ENCODE data around the gene KCNH1.

The KCNH1 gene

GRCh38 chr1:210853276-210853675 lies 280.7 kb downstream of the KCNH1 start:
- DNase-seq = no peak

DNA sequence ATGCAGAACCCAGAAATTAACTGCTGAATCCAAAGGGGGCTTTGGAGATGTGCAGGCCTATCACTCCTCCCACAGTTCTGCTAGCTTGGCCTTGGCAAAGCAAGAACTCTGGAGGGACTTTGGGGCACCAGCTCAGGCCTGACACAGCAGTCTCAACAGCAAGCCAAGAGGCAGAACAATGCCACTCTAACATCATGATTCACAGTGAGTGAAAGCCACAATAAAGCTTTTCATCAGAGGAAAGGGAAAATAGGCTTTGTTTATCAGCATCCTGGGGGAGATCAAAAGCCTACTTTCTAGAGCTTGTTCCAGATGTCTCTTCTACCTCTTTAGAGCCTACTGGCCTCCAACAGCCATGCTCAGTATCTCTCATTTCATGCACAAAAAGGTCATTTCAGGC lies 283.4 kb downstream of the KCNH1 start:
- DNase-seq = no peak

DNA sequence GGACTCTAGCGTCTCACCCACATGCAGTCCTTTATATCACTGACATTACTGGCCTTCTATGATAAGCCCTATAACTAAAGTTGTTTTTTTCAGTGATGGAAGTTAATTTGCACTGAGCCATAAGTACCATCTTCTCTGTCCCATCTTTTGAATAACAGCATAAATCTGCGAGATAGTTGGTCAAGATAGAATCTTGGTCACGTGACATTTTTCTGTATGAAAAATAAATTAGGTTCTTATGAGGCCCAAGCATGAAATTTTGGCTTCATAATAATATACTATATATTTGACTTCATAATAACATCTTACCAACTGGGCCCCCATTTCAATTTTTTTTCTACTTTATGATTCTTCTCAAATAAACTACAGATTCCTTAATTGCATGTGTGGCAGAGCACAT lies 285.5 kb downstream of the KCNH1 start:
- no peak for DNase-seq

GRCh38 chr1:210841926-210842625 lies 291.9 kb downstream of the KCNH1 start:
- DNase-seq = no peak

DNA sequence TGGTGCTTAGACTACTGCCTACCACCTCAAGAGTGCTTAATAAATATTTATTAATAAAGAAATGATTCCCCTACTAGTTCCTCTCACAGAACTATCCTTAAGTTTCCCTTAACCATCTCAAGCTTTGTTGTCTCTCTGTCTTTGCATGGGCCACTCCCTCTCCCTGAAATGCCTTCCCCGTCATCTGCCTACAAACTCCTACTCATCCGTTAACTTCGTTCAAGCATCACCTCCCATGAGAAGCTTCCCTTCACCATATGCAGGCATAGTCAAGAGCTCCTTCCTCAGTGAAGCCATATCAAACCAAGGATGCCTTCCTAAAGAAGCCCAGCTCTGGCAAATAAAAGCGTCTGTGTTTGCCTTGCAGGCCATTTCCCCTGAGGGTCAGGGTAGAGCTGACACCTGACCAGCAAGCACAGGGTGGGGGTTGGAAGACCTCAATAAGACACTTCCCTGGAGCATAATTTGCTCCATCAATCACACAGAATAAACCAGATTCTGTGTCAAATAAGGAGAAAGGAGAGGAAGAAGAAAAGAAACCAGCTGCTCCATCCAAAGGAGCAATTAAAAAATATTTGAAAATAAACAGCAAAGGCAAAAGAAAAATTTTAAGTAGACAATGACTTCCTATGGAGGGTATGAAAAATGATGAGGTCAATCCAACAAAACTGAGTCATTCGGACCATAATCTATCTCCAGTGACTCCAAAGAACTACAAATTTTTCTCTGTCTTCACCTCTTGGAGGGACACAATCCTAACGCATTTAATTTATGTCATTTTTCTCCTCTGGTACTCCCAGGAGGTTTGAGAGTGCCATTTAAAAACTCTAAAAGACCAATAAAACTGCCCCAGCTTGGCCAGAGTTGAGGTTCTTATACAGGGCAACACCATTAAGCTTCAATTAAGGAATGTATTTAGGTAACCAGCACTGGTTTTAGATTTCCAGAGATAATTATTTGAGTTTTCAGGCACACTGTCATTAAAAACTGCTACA lies 303.6 kb downstream of the KCNH1 start:
- DNase-seq = no peak

- no peak for DNase-seq
Observed at GRCh38 chr1:210828996-210829596, 304.9 kb downstream of the KCNH1 start.

GRCh38 chr1:210827481-210827880 lies 306.5 kb downstream of the KCNH1 start:
- no peak for DNase-seq

GRCh38 chr1:210826686-210827085 lies 307.3 kb downstream of the KCNH1 start:
- DNase-seq = no peak

DNA sequence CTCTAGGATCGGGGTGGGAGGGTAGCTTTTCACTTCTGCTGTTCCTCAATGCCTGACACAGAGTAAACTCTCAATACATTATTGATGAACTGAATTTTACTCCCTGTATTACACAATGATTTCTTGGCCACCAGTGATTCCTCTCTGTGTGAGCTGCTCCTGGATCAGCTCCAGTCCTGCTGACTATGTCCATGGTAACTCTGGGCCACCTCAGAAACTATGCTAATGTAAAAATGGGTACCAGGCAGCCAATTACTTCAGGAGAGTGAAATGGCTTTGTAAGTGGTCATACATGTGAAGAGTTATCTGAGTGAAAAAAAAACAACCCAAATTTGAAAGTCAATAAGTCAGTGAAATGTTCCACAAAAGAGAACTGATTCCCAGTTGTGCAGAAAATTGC lies 311.0 kb downstream of the KCNH1 start:
- no peak for DNase-seq

- no peak for DNase-seq
Observed at GRCh38 chr1:210822241-210822640, 311.7 kb downstream of the KCNH1 start.

DNA sequence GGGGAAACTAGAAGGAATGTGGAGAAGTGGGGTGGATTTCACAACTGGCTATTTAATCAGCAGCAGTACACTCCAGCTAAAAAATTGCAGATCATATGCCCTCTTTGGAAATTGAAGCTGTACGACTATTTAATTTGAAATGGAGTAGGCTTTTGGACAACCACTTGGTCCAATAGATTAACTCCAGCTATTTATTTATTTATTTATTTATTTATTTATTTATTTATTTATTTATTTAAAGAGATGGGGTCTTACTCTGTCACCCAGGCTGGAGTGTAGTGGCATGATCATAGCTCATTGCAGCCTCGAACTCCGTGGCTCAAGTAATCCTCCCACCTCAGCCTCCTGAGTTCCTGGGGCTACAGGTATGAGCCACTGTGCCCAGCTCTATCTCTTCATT lies 312.3 kb downstream of the KCNH1 start:
- no peak for DNase-seq

DNA sequence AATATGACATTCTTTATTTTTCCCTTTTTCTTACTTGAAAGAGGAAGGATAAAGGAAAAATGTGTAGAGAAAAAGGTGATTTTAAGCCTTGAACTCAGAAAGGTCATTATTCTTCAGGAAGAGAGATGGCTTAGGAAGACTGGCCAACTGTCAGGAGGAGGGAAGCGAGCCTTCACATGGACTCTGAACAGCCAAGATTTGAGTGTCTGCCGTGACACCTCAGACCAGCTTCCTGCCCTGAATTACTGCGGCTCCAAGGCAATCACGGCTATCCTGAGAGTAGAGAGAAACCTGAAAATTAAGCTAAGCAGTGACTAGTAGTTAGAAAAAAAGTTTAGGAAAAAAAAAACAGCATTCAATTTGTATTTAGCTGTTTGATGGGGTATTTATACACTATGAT lies 314.7 kb downstream of the KCNH1 start:
- DNase-seq = no peak

DNA sequence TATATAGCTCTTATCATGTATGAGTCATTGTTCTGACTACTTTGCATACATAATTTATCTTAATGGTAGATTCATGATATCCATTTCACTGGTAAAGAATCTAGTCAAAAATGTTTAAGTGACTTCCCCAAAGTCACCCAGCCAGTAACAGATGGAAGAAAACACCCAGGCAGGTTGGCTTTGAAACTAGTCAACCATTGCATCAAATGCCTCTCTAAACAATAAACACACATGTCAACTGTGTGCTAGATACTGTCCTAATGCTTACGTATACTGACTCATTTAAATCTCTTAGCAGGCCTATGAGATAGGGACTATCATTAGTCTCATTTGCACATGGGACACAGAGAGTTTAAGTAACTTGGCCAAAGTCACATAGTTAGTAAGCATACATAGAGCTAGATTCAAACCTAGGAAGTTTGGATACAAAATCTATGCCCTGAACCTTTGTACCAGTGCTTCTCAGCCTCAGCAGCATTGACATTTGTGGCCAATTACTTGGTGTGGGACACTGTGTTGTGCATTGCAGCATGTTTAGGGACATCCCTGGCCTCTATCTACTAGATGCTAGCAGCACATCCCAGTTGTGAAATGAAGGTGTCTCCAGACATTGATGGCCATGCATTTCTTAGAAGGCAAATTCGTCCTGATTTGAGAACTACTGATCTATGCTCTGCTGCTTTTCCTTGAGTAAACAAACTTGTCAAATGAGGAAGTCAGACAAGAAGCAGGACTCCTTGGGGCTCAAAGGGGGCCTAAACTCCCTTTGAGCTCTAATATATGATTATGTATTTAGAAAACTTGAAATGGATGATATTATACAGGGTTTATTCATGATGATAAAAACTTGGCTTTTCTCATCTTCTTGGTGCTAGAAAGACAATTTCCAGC lies 316.3 kb downstream of the KCNH1 start:
- DNase-seq = no peak

GRCh38 chr1:210815641-210816550 lies 318.1 kb downstream of the KCNH1 start:
- DNase-seq = no peak

- no peak for DNase-seq
Observed at GRCh38 chr1:210814382-210815123, 319.4 kb downstream of the KCNH1 start.

DNA sequence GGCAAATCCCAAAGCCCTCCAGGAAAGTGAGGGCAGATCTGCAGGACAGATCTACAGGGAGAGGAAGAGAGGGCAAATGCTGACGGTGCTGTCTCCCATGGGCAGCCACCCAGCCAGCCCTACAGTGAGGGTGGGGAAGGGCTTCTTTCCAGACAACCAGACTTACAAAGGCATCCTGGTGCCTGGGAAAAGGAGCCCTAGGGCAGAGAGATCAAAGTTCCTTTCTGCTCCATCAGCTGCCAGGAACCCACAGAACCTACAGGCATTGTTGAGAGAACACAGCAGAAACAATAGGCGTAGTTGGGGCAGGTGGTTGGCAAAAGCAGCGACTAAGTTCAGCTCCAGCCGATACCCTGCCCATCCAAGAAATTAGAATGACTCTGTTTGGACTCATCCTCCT lies 332.4 kb downstream of the KCNH1 start:
- no peak for DNase-seq

DNA sequence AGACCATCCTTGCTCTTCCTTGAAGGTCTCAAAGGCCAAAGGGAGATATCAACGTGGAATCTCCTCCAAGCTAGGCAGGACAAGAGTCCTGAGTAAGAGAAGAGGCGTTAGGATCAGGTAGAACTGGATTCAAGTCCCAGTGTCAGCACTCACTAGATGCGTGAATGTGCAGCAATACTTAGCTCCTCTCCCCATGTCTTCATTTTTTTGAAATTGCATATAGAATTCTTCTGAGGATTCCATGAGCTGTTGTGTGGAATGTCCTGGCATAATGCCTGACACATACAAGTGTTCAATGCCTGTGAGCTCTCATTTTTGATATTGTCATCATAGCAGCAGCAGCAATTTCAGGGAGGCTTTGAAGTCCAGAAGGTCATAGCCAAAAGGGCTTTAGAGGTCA lies 333.2 kb downstream of the KCNH1 start:
- no peak for DNase-seq

- no peak for DNase-seq
Observed at GRCh38 chr1:210800301-210800700, 333.6 kb downstream of the KCNH1 start.

- no peak for DNase-seq
Observed at GRCh38 chr1:210797422-210797821, 336.5 kb downstream of the KCNH1 start.

DNA sequence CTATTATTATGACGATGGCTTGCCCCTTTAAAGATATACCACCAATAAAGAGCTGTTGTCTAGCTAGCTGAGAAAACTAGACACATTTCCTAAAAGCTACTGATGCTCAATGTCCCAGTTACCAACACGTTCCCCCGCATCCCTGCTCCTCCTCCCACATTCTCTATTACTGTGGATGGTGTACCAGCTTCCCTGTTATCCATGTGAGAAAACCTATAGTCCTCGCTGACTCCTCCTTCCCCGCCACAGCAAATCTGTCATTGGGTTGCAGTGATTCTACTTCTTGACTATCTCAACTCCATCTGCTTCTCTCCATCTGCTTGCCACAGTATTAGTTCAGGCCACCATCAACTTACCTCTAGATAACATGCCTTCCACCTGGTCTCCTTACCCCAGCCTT lies 337.5 kb downstream of the KCNH1 start:
- DNase-seq = no peak

DNA sequence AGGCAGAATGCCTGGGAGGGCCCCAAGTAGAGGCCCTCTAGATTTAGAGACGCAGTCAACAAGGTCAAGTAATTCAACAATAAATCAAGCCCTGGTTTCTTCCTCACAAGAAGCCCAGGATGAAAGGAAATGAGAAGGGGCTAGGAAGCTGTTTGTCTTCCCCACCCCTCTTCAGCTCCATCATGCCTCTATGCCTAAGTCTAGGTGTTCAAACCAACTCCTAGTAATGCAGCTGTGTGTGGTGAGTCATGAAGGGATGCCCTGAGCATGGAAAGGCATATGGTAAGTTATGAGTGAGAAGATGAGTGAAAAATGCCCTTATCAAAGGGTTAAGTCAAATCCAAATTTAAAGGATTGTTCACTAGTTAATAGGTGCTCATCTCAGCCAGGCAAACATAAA lies 339.5 kb downstream of the KCNH1 start:
- no peak for DNase-seq
